HL-60 (cell line): ENCODE measurements around the gene DDX20.

Experiments used
- POLR2AphosphoS5 ChIP-seq: IDR thresholded peaks from 2 replicates; pipeline ENCODE4 v1.6.1; 2012; ENCODE audit warnings: low read depth
- SPI1 ChIP-seq: IDR thresholded peaks from 2 replicates; pipeline ENCODE4 v1.6.1; 2012; ENCODE audit warnings: low read depth, mild to moderate bottlenecking, borderline replicate concordance
- TF ChIP-seq, protein P1 (sequence below): IDR thresholded peaks from 2 replicates; pipeline ENCODE4 v1.6.1; 2012; ENCODE audit warnings: low read depth; ENCODE audit not compliant: insufficient replicate concordance
- TF ChIP-seq, protein P2 (sequence below): IDR thresholded peaks from one replicate; pipeline ENCODE4 v1.5.1; 2011; ENCODE audit warnings: low read length, control low read depth, inconsistent platforms; ENCODE audit not compliant: insufficient read depth

DNA sequence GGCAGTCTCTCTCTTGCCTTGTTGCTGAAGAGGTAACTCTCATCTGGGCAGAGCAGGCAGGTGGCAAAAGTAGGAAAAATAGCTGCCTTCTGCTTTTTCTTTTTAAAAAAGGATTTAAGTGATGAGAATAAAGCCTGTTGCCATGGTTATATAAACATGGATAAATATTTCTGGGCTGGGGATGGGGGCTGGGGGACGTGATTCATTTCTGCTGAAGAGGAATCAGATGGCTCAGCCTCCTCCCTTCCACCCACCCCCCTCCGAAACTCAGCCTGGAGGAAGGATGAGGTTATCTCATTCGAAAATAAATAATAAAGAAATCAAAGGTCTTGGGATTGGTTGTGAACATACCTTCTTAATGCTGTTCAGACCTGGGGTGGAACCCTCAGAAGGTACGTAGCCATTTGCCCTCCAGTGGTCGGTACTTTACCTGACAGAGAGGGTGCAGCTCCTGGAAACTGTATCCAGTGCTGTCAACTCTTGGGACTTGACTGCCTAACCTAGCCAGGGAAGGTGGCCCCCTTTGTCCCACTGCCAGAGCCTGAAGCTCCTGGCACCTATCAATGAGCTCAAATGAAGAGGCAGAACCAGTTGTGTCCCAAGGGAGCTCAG is 12.7 kb upstream of the DDX20 start:
- no peak for TF ChIP-seq POLR2AphosphoS5
- TF ChIP-seq, protein P1, sequence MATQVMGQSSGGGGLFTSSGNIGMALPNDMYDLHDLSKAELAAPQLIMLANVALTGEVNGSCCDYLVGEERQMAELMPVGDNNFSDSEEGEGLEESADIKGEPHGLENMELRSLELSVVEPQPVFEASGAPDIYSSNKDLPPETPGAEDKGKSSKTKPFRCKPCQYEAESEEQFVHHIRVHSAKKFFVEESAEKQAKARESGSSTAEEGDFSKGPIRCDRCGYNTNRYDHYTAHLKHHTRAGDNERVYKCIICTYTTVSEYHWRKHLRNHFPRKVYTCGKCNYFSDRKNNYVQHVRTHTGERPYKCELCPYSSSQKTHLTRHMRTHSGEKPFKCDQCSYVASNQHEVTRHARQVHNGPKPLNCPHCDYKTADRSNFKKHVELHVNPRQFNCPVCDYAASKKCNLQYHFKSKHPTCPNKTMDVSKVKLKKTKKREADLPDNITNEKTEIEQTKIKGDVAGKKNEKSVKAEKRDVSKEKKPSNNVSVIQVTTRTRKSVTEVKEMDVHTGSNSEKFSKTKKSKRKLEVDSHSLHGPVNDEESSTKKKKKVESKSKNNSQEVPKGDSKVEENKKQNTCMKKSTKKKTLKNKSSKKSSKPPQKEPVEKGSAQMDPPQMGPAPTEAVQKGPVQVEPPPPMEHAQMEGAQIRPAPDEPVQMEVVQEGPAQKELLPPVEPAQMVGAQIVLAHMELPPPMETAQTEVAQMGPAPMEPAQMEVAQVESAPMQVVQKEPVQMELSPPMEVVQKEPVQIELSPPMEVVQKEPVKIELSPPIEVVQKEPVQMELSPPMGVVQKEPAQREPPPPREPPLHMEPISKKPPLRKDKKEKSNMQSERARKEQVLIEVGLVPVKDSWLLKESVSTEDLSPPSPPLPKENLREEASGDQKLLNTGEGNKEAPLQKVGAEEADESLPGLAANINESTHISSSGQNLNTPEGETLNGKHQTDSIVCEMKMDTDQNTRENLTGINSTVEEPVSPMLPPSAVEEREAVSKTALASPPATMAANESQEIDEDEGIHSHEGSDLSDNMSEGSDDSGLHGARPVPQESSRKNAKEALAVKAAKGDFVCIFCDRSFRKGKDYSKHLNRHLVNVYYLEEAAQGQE: no peak
- TF ChIP-seq, protein P2, sequence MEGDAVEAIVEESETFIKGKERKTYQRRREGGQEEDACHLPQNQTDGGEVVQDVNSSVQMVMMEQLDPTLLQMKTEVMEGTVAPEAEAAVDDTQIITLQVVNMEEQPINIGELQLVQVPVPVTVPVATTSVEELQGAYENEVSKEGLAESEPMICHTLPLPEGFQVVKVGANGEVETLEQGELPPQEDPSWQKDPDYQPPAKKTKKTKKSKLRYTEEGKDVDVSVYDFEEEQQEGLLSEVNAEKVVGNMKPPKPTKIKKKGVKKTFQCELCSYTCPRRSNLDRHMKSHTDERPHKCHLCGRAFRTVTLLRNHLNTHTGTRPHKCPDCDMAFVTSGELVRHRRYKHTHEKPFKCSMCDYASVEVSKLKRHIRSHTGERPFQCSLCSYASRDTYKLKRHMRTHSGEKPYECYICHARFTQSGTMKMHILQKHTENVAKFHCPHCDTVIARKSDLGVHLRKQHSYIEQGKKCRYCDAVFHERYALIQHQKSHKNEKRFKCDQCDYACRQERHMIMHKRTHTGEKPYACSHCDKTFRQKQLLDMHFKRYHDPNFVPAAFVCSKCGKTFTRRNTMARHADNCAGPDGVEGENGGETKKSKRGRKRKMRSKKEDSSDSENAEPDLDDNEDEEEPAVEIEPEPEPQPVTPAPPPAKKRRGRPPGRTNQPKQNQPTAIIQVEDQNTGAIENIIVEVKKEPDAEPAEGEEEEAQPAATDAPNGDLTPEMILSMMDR: no peak
- no peak for TF ChIP-seq SPI1
